Hematopoietic multipotent progenitor cell treated with erythropoietin and hydrocortisone succinate and interleukin-3 and kit ligand, for 4 days (in vitro differentiated cells): ENCODE measurements around the gene ABHD2.
"Not testable (repeated sequence)": the region's sequence is repeated elsewhere in the genome, so short reads cannot be mapped to it uniquely, and the experiment has no call there.

ENCODE experiments used
- DNase-seq: peaks from one replicate; pipeline ENCODE4 v3.0.0-alpha.2; 2015

The ABHD2 gene

GRCh38 chr15:89140595-89140994, 52.3 kb downstream of the ABHD2 start:
- peak; percentile 71 for DNase-seq

- DNase-seq = not testable (repeated sequence)
Measured at GRCh38 chr15:89141159-89141558, 52.9 kb downstream of the ABHD2 start.

GRCh38 chr15:89141885-89142284, 53.6 kb downstream of the ABHD2 start:
- DNase-seq = peak; percentile 11

- no peak for DNase-seq
Measured at GRCh38 chr15:89142423-89142822, 54.2 kb downstream of the ABHD2 start.

GRCh38 chr15:89143503-89144162, 55.4 kb downstream of the ABHD2 start:
- DNase-seq = peak; percentile 81

GRCh38 chr15:89144491-89144890, 56.2 kb downstream of the ABHD2 start:
- DNase-seq = no peak

- DNase-seq = no peak
Measured at GRCh38 chr15:89146366-89146765, 58.1 kb downstream of the ABHD2 start.

GRCh38 chr15:89148126-89148525, 59.9 kb downstream of the ABHD2 start:
- no peak for DNase-seq

- DNase-seq = no peak
Measured at GRCh38 chr15:89149501-89150101, 61.3 kb downstream of the ABHD2 start.

- DNase-seq = no peak
Measured at GRCh38 chr15:89150287-89150686, 62.0 kb downstream of the ABHD2 start.

- peak; percentile 50 for DNase-seq
Measured at GRCh38 chr15:89150762-89151664, 62.8 kb downstream of the ABHD2 start.

- DNase-seq = no peak
Measured at GRCh38 chr15:89155122-89155521, 66.9 kb downstream of the ABHD2 start.

GRCh38 chr15:89155656-89156055, 67.4 kb downstream of the ABHD2 start:
- DNase-seq = no peak

GRCh38 chr15:89157061-89157460, 68.8 kb downstream of the ABHD2 start:
- no peak for DNase-seq

GRCh38 chr15:89157918-89158564, 69.8 kb downstream of the ABHD2 start:
- DNase-seq = no peak

GRCh38 chr15:89161666-89162065, 73.4 kb downstream of the ABHD2 start:
- peak; percentile 23 for DNase-seq

GRCh38 chr15:89163271-89164055, 75.2 kb downstream of the ABHD2 start:
- DNase-seq = no peak

GRCh38 chr15:89164712-89165211, 76.5 kb downstream of the ABHD2 start:
- no peak for DNase-seq

- no peak for DNase-seq
Measured at GRCh38 chr15:89165677-89166076, 77.4 kb downstream of the ABHD2 start.

- peak; percentile 58 for DNase-seq
Measured at GRCh38 chr15:89167267-89168176, 79.3 kb downstream of the ABHD2 start.

GRCh38 chr15:89168316-89168833, 80.1 kb downstream of the ABHD2 start:
- no peak for DNase-seq
